Endothelial cell of umbilical vein (primary cell): ENCODE results near the gene ZBTB40. TPM values are rescaled to one million over a fixed set of nuclear protein-coding genes. Genes with fewer than 3 reads are reported as not detected.

Experiments used
- BruUV-seq: library from RNA; stranded (reverse); fragments of 400-500 nt; replicated peaks from 2 replicates; lab custom pipeline; 2021; lab: Mats Ljungman, UMichigan
- CTCF ChIA-PET: fragments of 300-600, 350-600 bp; sonication (Branson Sonifier 250); formaldehyde crosslinking; loops from one replicate; lab custom pipeline; 2021; ENCODE audit warnings: antibody characterized with exemption, inconsistent platforms; lab: Charles Lee
- POLR2A ChIA-PET: fragments of 300-600, 350-600 bp; sonication (Branson Sonifier 250); formaldehyde crosslinking; loops from one replicate; lab custom pipeline; 2021; ENCODE audit warnings: antibody characterized with exemption, inconsistent platforms; lab: Charles Lee
- DNase-seq: peaks from one replicate; pipeline ENCODE4 v3.0.0-alpha.2; 2011; ENCODE audit warnings: low read depth, low spot score
- FAIRE-seq: peaks from 2 replicates; lab custom pipeline; 2011; peaks lifted over from hg19 to GRCh38; lab: Jason Lieb, UNC
- H2AFZ ChIP-seq: 2 replicates; pipeline ENCODE4 v1.6.0; 2012; ENCODE audit warnings: low read depth, low read length, control low read depth, inconsistent platforms
- H3K27ac ChIP-seq: 2 replicates; pipeline ENCODE4 v1.5.1; 2011; ENCODE audit warnings: low read depth, mild to moderate bottlenecking, control low read depth, low read length, moderate library complexity; ENCODE audit not compliant: insufficient read depth
- H3K27me3 ChIP-seq, 2 experiments: 2 replicates each; pipeline versions ENCODE4 v1.6.0 to v1.6.1; 2011; ENCODE audit warnings: low read length in 2 of 2, mixed read lengths in 1 of 2; ENCODE audit not compliant: control insufficient read depth in 2 of 2, insufficient read depth in 2 of 2
- H3K36me3 ChIP-seq, 2 experiments: 2 replicates in 1 of 2; 3 replicates in 1 of 2; pipeline ENCODE4 v1.5.1; 2011; ENCODE audit warnings: low read length in 2 of 2, mild to moderate bottlenecking in 1 of 2, moderate library complexity in 1 of 2; ENCODE audit not compliant: control insufficient read depth in 2 of 2, insufficient read depth in 2 of 2; ENCODE audit errors: extremely low read depth in 1 of 2
- H3K4me1 ChIP-seq: 3 replicates; pipeline ENCODE4 v1.5.1; 2011; ENCODE audit warnings: mild to moderate bottlenecking, low read length; ENCODE audit not compliant: control insufficient read depth, insufficient read depth; ENCODE audit errors: extremely low read depth
- H3K4me2 ChIP-seq: 2 replicates; pipeline ENCODE4 v1.6.1; 2011; ENCODE audit warnings: low read length, control low read depth, mixed read lengths; ENCODE audit not compliant: insufficient read depth
- H3K4me3 ChIP-seq, 3 experiments: fragments of 200-600 bp in 1 of 3; sonication (generic), shearing (Covaris generic) in 1 of 3; replicated peaks in 1 of 3; 2 replicates each; pipeline ENCODE4 v1.5.1; 2011 to 2016; ENCODE audit warnings: control low read depth in 3 of 3, low read length in 3 of 3, mild to moderate bottlenecking in 2 of 3, inconsistent platforms in 1 of 3, low read depth in 1 of 3, moderate library complexity in 1 of 3; ENCODE audit not compliant: insufficient read depth in 1 of 3
- H3K79me2 ChIP-seq: 2 replicates; pipeline ENCODE4 v1.6.0; 2012; ENCODE audit warnings: low read length, inconsistent platforms; ENCODE audit not compliant: control insufficient read depth, insufficient read depth
- H3K9ac ChIP-seq: replicated peaks from 2 replicates; pipeline ENCODE3; 2011; ENCODE audit warnings: low read length, control low read depth; ENCODE audit not compliant: insufficient read depth; ENCODE audit errors: extremely low read depth
- H3K9me1 ChIP-seq: replicated peaks from 3 replicates; pipeline ENCODE4 v1.6.0; 2011; ENCODE audit warnings: mild to moderate bottlenecking, low read length; ENCODE audit not compliant: control insufficient read depth, insufficient read depth; ENCODE audit errors: extremely low read depth
- H3K9me3 ChIP-seq: replicated peaks from 2 replicates; pipeline ENCODE4 v1.5.1; 2012; ENCODE audit warnings: low read length, inconsistent platforms; ENCODE audit not compliant: control insufficient read depth, insufficient read depth
- H4K20me1 ChIP-seq: replicated peaks from 2 replicates; pipeline ENCODE3; 2011; ENCODE audit warnings: mild to moderate bottlenecking, low read length; ENCODE audit not compliant: control insufficient read depth, insufficient read depth; ENCODE audit errors: extremely low read depth
- CTCF ChIP-seq, 2 donors: IDR thresholded peaks; 1 replicate in 1 of 2; 2 replicates in 1 of 2; pipeline ENCODE4 v1.5.1; 2011; ENCODE audit warnings: low read length in 2 of 2, mild to moderate bottlenecking in 2 of 2, moderate library complexity in 2 of 2, control low read depth in 1 of 2, inconsistent platforms in 1 of 2, low read depth in 1 of 2; ENCODE audit not compliant: insufficient read depth in 1 of 2; ENCODE audit errors: extremely low read depth in 1 of 2
- EZH2 ChIP-seq: IDR thresholded peaks from 2 replicates; pipeline ENCODE4 v1.6.1; 2012; ENCODE audit warnings: borderline replicate concordance, low read depth, mild to moderate bottlenecking, moderate library complexity, low read length, inconsistent platforms; ENCODE audit not compliant: severe bottlenecking
- FOS ChIP-seq: IDR thresholded peaks from 2 replicates; pipeline ENCODE4 v1.6.1; 2011; ENCODE audit warnings: mild to moderate bottlenecking, low read length, moderate library complexity, borderline replicate concordance; ENCODE audit not compliant: insufficient read depth
- GATA2 ChIP-seq: IDR thresholded peaks from 2 replicates; pipeline ENCODE4 v1.7.0; 2011; ENCODE audit warnings: low read depth, mild to moderate bottlenecking, moderate library complexity, mixed read lengths, low read length; ENCODE audit not compliant: insufficient read length, insufficient read depth
- JUN ChIP-seq: IDR thresholded peaks from 2 replicates; pipeline ENCODE4 v1.6.1; 2011; ENCODE audit warnings: borderline replicate concordance, low read depth; ENCODE audit not compliant: insufficient read length, insufficient read depth
- MAX ChIP-seq: IDR thresholded peaks from 2 replicates; pipeline ENCODE4 v1.6.1; 2011; ENCODE audit not compliant: insufficient read depth, insufficient read length
- MYC ChIP-seq: IDR thresholded peaks from one replicate; pipeline ENCODE4 v1.6.1; 2011; ENCODE audit warnings: mild to moderate bottlenecking, low read depth, low read length
- POLR2A ChIP-seq: IDR thresholded peaks from 2 replicates; pipeline ENCODE4 v1.6.1; 2012; ENCODE audit warnings: low read depth, mild to moderate bottlenecking, control low read depth, low read length
- POLR2AphosphoS5 ChIP-seq: IDR thresholded peaks from 2 replicates; pipeline ENCODE4 v1.6.1; 2012; ENCODE audit warnings: low read depth, mild to moderate bottlenecking, control low read depth, low read length, moderate library complexity; ENCODE audit not compliant: insufficient read depth
- dilution Hi-C: fragments of 300-500 bp; cut with MboI; formaldehyde crosslinking; loops from one replicate; pipeline ENCODE4 v1.15.0; 2019; ENCODE audit warnings: low sequenced_read_pairs; ENCODE audit not compliant: extremely low pct_ligation_motif_present
- intact Hi-C: fragments of 100-400 bp; cut with micrococcal nuclease; formaldehyde crosslinking; loops from one replicate; pipeline ENCODE4 v1.10.0; 2022
- polyA plus RNA-seq, 4 experiments: library from polyadenylated mRNA; depleted of rRNA in 3 of 4; stranded (reverse) in 3 of 4; unstranded in 1 of 4; fragments of >200 nt; gene quantifications; 2 replicates each; pipeline versions ENCODE4 v1.2.1 to v1.2.3, GENCODE V29; 2011 to 2012; ENCODE audit warnings: missing spikeins in 1 of 4
- total RNA-seq: library from RNA; stranded (reverse); gene quantifications from 2 replicates; pipeline ENCODE4 v1.2.3, GENCODE V29; 2021

Gene ZBTB40
- total and polyA plus RNA-seq, 2 donors (not counting 3 experiments of a cell fraction or from before 2014, with no cell fraction given): 12.3 to 21.3 TPM

GRCh38 chr1:22531251-22531650, 79.6 kb downstream of the ZBTB40 start:
- peaks cover 6% of the 10 kb centered on the region for H3K4me1 ChIP-seq
- H3K9me3 ChIP-seq: no peaks in the 10 kb centered on the region
- FAIRE-seq (peak; percentile 4), DNase-seq (peak; percentile 22)
- H2AFZ ChIP-seq: no peak overlapping the region
- H3K79me2 ChIP-seq: no peaks in the 10 kb centered on the region
- H3K4me2 ChIP-seq: no peak overlapping the region
- intact Hi-C loops: no loop called here
- H4K20me1 ChIP-seq: no peaks in the 10 kb centered on the region
- ChIA-PET POLR2A (no interaction called here), CTCF (interaction anchor here (1.3 to 3.2 kb wide), 2 partner anchors 31 to 111 kb away, joined by 3 to 11 read pairs; no protein-coding TSS in a partner anchor)
- H3K36me3 ChIP-seq: peaks cover 2 to 9% of the 10 kb centered on the region in 2 experiments
- H3K27ac ChIP-seq: no peak overlapping the region
- H3K9ac ChIP-seq: no peak overlapping the region
- no peaks in the 10 kb centered on the region for H3K27me3 ChIP-seq
- BruUV-seq: no TSS peak
- TF ChIP-seq MYC: no peak
- TF ChIP-seq CTCF (IDR thresholded peaks at IDR 0.05; ENCODE audit: extremely low read depth in 1 of 2, insufficient read depth in 1 of 2, low read depth in 1 of 2, low read length in 2 of 2): no peak
- TF ChIP-seq EZH2: no peak
- TF ChIP-seq POLR2A: no peak
- no peak for TF ChIP-seq POLR2AphosphoS5
- TF ChIP-seq GATA2: no peak
- TF ChIP-seq FOS: no peak
- no peak for TF ChIP-seq JUN
- TF ChIP-seq MAX: no peak
- H3K9me1 ChIP-seq: no peaks in the 10 kb centered on the region
- H3K4me3 ChIP-seq: no peak overlapping the region
- dilution Hi-C loops: no loop called here
